Measurements from ENCODE around the gene CTSO.

DNA sequence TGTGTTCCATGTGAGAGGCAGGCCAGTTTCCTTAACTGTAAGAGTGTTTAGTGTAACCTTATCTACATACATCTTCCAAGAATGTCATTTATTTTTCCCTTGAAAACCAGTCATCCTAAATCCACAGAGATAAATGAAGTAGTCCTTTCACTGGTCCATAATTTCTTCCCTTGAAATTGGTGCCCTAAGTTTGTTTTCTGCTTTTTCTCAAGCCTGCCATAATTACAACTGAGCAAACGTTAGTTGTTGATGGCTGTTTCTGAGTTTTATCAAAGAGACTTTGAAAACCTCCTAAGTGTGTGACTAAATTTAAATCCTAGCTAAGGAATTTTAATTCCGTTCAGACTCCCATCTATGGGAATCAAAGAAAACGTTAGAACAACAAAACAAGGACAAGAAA lies 53.8 kb downstream of the CTSO start:
- TF ChIP-seq EZH2phosphoT487 (conservative IDR thresholded peaks at IDR 0.05; ENCODE audit: low read length): no peak
- TF ChIP-seq, protein P1, sequence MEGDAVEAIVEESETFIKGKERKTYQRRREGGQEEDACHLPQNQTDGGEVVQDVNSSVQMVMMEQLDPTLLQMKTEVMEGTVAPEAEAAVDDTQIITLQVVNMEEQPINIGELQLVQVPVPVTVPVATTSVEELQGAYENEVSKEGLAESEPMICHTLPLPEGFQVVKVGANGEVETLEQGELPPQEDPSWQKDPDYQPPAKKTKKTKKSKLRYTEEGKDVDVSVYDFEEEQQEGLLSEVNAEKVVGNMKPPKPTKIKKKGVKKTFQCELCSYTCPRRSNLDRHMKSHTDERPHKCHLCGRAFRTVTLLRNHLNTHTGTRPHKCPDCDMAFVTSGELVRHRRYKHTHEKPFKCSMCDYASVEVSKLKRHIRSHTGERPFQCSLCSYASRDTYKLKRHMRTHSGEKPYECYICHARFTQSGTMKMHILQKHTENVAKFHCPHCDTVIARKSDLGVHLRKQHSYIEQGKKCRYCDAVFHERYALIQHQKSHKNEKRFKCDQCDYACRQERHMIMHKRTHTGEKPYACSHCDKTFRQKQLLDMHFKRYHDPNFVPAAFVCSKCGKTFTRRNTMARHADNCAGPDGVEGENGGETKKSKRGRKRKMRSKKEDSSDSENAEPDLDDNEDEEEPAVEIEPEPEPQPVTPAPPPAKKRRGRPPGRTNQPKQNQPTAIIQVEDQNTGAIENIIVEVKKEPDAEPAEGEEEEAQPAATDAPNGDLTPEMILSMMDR (IDR thresholded peaks at IDR 0.05; ENCODE audit: insufficient read depth, low read length, poor library complexity, severe bottlenecking): no peak
